Islet of Langerhans (tissue), 1 donor: ENCODE data around the gene RGS1.
A peak's percentile ranks its signal among the peaks of the same experiment; 100 is the strongest.

Experiments
- FAIRE-seq: peaks from one replicate; lab custom pipeline; 2011; peaks lifted over from hg19 to GRCh38; lab: Jason Lieb, UNC

Gene RGS1

GRCh38 chr1:192581131-192581927 is 5.8 kb downstream of the RGS1 start:
- no peak for FAIRE-seq

GRCh38 chr1:192584866-192585265 is 9.3 kb downstream of the RGS1 start:
- no peak for FAIRE-seq

- no peak for FAIRE-seq
Observed at GRCh38 chr1:192587386-192588266, 12.1 kb downstream of the RGS1 start.

GRCh38 chr1:192588546-192588945 is 13.0 kb downstream of the RGS1 start:
- no peak for FAIRE-seq

GRCh38 chr1:192589813-192590212 is 14.2 kb downstream of the RGS1 start:
- no peak for FAIRE-seq

GRCh38 chr1:192592517-192592916 is 16.9 kb downstream of the RGS1 start:
- FAIRE-seq = no peak

- peak; percentile 79 for FAIRE-seq
Observed at GRCh38 chr1:192592981-192593708, 17.6 kb downstream of the RGS1 start.

GRCh38 chr1:192595299-192595698 is 19.7 kb downstream of the RGS1 start:
- no peak for FAIRE-seq

- FAIRE-seq = no peak
Observed at GRCh38 chr1:192598589-192598988, 23.0 kb downstream of the RGS1 start.

- FAIRE-seq = no peak
Observed at GRCh38 chr1:192600275-192600674, 24.7 kb downstream of the RGS1 start.

GRCh38 chr1:192601143-192601542 is 25.6 kb downstream of the RGS1 start:
- no peak for FAIRE-seq

- FAIRE-seq = no peak
Observed at GRCh38 chr1:192601567-192601966, 26.0 kb downstream of the RGS1 start.

- no peak for FAIRE-seq
Observed at GRCh38 chr1:192602757-192603156, 27.2 kb downstream of the RGS1 start.

- no peak for FAIRE-seq
Observed at GRCh38 chr1:192603218-192603787, 27.7 kb downstream of the RGS1 start.

GRCh38 chr1:192604979-192605620 is 29.5 kb downstream of the RGS1 start:
- no peak for FAIRE-seq

- no peak for FAIRE-seq
Observed at GRCh38 chr1:192608671-192609070, 33.1 kb downstream of the RGS1 start.

GRCh38 chr1:192609110-192610079 is 33.8 kb downstream of the RGS1 start:
- FAIRE-seq = no peak

GRCh38 chr1:192610112-192610889 is 34.7 kb downstream of the RGS1 start:
- peak; percentile 95 for FAIRE-seq

GRCh38 chr1:192615055-192615454 is 39.5 kb downstream of the RGS1 start:
- FAIRE-seq = no peak
